Stimulated activated naive CD8-positive, alpha-beta T cell treated with anti-CD3 and anti-CD28 coated beads, Interleukin-15, Interleukin-2, amounts not matched to agents 100 ng/mL and 50 ng/mL, for 24 hours (primary cell): Measurements from ENCODE around the gene UCP2.

ENCODE experiments used
- H3K27ac Mint-ChIP-seq: one replicate; pipeline ENCODE4 v1.8.0; 2021; ENCODE audit warnings: mild to moderate bottlenecking, mixed read lengths
- H3K27me3 Mint-ChIP-seq: one replicate; pipeline ENCODE4 v1.8.0; 2021; ENCODE audit warnings: mixed read lengths
- H3K36me3 Mint-ChIP-seq: one replicate; pipeline ENCODE4 v1.8.0; 2021; ENCODE audit warnings: low read depth, mixed read lengths
- H3K4me1 Mint-ChIP-seq: one replicate; pipeline ENCODE4 v1.8.0; 2021; ENCODE audit warnings: low read depth, mixed read lengths
- H3K4me3 Mint-ChIP-seq: one replicate; pipeline ENCODE4 v1.8.0; 2021; ENCODE audit warnings: mild to moderate bottlenecking, mixed read lengths
- H3K9me3 Mint-ChIP-seq: one replicate; pipeline ENCODE4 v1.8.0; 2021; ENCODE audit warnings: mixed read lengths

UCP2 gene

GRCh38 chr11:74014880-74015279 lies 32.2 kb upstream of the UCP2 start:
- Mint-ChIP-seq H3K4me3 (no peak overlapping the region), H3K36me3 (peaks cover 31% of the 10 kb centered on the region)

GRCh38 chr11:74013141-74013540 lies 30.5 kb upstream of the UCP2 start:
- no peak overlapping the region for H3K4me3 Mint-ChIP-seq
- no peak overlapping the region for H3K27ac Mint-ChIP-seq
- peaks cover 85% of the 10 kb centered on the region for H3K4me1 Mint-ChIP-seq
- H3K9me3 Mint-ChIP-seq: no peaks in the 10 kb centered on the region
- peaks cover 31% of the 10 kb centered on the region for H3K36me3 Mint-ChIP-seq
- H3K27me3 Mint-ChIP-seq: no peaks in the 10 kb centered on the region

More at GRCh38 chr11:74014880-74015279, 32.2 kb upstream of the UCP2 start:
- Mint-ChIP-seq H3K27me3 (no peaks in the 10 kb centered on the region), H3K27ac (no peak overlapping the region), H3K4me1 (peaks cover 69% of the 10 kb centered on the region), H3K9me3 (no peaks in the 10 kb centered on the region)

GRCh38 chr11:74012074-74012809 lies 29.6 kb upstream of the UCP2 start:
- Mint-ChIP-seq H3K36me3 (peaks cover 30% of the 10 kb centered on the region), H3K4me3 (peak overlapping the region; percentile 52), H3K4me1 (peaks cover 91% of the 10 kb centered on the region)

DNA sequence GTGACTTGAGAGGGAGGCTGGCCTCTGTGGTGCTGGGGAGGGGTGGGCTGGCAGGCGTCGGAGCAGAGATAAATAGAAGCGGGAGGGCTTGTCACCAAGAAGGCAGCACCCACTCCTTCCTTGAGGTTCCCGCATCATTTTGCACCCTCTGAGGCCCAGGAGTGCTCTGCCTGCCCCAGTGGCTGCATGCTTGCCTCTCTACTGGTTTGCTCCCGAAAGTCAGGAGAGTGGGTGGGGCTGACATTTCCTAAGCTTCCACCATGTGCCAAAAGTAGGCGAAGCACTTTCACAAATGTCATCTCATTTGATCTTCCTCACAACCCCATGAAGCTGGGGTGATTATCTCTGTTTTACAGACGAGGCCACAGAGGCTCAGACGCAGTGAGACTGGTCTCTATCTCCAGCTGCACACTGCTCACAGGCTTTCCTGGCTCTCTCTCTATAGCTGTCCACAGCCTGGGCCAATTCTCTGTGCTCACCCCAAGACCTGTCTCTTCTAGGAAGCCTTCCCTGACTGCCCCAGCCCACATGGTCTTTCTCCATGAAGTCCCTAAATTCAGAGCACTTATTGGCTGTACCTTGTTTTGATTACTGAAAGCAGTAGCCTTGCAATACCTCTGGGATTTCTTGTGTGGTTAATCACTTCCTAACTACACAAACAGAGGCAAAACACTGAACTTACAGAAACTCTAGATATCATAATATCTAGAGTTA lies 28.9 kb upstream of the UCP2 start:
- Mint-ChIP-seq H3K4me1 (peaks cover 89% of the 10 kb centered on the region), H3K4me3 (peak overlapping the region; percentile 52), H3K36me3 (peaks cover 23% of the 10 kb centered on the region), H3K27ac (peak overlapping the region; percentile 99), H3K9me3 (no peaks in the 10 kb centered on the region), H3K27me3 (no peaks in the 10 kb centered on the region)

More at GRCh38 chr11:74012074-74012809, 29.6 kb upstream of the UCP2 start:
- H3K9me3 Mint-ChIP-seq: no peaks in the 10 kb centered on the region
- peak overlapping the region; percentile 99 for H3K27ac Mint-ChIP-seq
- no peaks in the 10 kb centered on the region for H3K27me3 Mint-ChIP-seq

DNA sequence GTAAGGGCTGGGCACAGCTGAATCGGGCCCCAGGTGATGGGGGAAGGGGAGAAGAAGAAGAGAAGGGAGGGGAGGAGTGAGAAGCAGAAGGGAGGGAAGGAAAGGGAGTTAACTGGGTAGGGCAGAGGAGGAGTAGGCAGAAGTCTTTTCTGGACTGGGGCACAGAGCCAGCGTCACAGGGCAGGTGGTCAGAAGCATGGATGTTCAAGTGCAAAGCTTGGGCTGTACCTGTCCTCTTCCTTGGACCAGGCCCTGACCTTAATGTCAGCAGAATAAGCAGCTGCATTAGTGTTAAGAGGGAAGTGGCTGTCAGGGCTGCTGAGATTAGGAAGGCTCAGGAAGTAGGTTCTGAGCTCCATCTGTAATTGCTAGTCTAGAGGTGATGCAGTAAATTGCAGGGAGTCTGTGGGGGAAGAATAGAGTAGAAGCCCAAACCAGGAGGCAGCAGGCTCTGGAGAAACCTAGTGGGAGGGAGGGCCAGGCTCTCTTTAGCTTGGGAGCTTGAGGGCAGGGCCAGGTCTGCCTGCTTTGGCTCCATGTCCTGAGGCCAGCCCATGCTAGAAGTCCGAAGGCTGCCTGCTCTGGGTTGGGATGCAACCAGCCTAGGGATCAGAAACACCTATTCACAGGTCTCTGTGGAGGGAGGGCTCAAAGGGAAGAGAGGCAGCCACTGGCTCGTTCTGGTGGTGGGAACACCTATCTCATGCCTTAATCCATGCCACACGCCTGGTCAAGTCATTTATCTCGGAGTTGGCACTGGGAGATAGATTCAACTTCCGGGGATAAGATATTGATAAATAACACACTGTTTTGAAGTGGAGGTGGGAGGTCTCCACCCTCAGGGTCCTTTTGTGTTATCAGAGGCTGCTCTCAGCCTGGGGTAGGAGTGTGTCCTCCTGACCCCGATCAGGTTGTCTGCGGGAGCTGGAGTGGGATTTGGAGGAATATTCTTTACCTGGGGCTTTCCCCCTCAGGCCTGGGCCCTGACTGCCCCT lies 28.0 kb upstream of the UCP2 start:
- Mint-ChIP-seq H3K36me3 (peaks cover 16% of the 10 kb centered on the region), H3K4me1 (peaks cover 89% of the 10 kb centered on the region), H3K4me3 (peak overlapping the region; percentile 52), H3K27ac (peak overlapping the region; percentile 99), H3K27me3 (no peaks in the 10 kb centered on the region), H3K9me3 (no peaks in the 10 kb centered on the region)

DNA sequence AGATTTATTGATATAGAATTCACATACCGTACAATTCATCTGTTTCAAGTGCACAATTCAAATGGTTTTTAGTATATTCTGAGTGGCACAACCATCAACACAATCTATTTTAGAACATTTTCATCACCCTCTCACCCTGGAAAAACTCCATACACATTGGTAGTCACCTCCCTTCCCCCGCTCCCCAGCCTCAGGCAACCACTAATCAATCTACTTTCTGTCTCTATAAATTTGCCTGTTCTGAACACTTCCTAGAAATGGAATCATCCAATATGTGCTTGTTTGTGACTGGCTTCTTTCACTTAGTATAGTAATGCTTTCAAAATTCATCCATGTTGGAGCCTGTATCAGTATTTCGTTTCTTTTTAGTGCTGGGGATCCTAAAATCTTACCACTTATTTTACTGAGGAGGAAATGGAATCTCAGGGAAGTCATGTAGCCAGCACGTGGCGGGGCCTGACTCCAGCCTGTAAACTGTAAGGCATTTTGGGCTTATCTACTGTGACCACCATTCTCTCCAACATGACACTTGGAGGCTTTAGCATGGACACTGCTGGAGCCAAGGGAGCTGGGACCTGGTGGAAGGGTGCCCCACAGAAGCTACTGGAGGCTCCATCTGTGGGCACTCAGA lies 27.1 kb upstream of the UCP2 start:
- Mint-ChIP-seq H3K4me3 (peak overlapping the region; percentile 6), H3K27me3 (no peaks in the 10 kb centered on the region), H3K4me1 (peaks cover 89% of the 10 kb centered on the region), H3K36me3 (peaks cover 16% of the 10 kb centered on the region), H3K9me3 (no peaks in the 10 kb centered on the region), H3K27ac (peak overlapping the region; percentile 99)

- Mint-ChIP-seq H3K36me3 (peaks cover 16% of the 10 kb centered on the region), H3K9me3 (no peaks in the 10 kb centered on the region), H3K4me3 (no peak overlapping the region), H3K27me3 (no peaks in the 10 kb centered on the region), H3K27ac (peak overlapping the region; percentile 76), H3K4me1 (peaks cover 91% of the 10 kb centered on the region)
Observed at GRCh38 chr11:74009230-74009547, 26.5 kb upstream of the UCP2 start.

DNA sequence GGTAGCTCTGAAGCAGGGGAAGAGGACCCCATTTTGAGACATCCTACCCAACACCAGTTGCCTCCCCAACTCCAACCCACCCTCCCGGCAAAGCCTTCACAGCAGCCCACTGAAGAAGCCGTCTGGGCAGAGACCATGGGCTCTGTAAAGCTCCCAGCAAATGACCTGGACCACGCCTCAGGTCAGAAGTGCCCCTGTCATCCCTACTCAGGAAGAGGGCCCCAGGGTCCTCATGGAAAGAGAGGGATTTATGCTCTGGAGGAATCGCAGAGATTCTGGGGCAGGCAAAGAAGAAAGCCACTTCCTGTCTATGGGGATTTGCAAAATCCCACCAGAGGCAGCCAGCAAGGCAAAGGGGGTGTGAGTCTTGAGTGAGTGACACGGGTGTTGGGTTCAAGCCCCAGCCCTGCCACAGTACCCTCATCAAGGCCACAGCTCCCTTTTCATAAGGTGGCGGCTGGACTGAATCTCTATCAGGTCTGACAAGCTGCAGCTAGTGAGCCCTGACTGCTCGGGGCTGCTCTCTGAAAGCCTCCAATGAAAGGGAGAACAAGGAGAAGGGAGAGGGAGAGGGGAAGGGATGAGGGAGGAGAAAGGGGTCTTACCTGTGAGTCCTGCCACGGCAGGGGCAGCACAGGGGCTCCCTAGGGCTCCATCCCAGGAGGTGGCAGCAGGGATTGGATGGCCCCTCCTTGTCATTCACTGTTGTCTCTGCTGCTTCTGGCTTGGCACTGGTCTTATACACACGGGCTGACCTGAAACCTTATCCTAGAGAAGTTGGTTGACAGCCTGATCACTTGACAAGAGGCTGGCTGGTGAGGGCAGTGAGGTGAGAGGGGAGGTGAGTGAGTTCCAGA lies 26.0 kb upstream of the UCP2 start, which contains the start of gene UCP3:
UCP3 (minus strand) TSS at position 713 of the 857 bp plus-strand sequence. CDS start 2,043 bp downstream, outside the sequence.
- Mint-ChIP-seq H3K27ac (peak within 1 kb of the TSS; percentile 99), H3K4me1 (peaks cover 93% of the 10 kb centered on the region), H3K36me3 (peaks cover 16% of the 10 kb centered on the region), H3K9me3 (no peaks in the 10 kb centered on the region), H3K4me3 (peak within 1 kb of the TSS; percentile 6), H3K27me3 (no peaks in the 10 kb centered on the region)

DNA sequence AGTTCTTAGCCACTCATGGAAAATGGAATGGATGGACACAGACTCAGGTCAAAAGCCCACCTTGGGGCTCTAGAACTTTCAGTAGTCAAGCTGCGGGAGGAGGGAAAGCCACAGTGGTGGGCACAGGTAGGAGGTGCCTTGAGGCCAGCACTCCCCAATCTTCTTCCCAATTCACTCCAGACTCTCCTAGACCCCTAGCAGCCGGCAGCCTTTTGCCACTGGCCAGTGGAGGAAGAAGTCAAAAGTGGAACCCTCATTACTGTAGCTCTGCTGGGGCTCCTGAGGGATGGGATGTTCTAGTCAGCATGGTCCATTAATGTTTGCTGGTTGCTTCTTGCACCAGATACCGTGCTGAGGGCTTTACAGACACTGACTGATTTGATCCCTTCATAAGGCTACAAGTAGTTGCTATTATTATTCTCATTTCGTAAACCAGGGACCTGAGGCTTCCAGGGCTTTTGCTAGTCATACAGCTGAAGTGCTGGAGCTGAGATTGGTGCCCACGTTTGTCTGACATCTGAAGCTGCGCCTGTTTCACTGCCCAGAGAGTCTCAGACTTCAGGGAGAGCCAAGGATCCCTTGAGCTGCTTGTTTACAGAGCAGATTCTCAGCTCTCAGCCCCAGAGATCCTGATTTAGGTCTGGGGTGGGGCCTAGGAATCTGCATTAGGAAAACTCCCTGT lies 25.2 kb upstream of the UCP2 start:
- Mint-ChIP-seq H3K27me3 (no peaks in the 10 kb centered on the region), H3K4me3 (no peak overlapping the region), H3K27ac (peak overlapping the region; percentile 65)

DNA sequence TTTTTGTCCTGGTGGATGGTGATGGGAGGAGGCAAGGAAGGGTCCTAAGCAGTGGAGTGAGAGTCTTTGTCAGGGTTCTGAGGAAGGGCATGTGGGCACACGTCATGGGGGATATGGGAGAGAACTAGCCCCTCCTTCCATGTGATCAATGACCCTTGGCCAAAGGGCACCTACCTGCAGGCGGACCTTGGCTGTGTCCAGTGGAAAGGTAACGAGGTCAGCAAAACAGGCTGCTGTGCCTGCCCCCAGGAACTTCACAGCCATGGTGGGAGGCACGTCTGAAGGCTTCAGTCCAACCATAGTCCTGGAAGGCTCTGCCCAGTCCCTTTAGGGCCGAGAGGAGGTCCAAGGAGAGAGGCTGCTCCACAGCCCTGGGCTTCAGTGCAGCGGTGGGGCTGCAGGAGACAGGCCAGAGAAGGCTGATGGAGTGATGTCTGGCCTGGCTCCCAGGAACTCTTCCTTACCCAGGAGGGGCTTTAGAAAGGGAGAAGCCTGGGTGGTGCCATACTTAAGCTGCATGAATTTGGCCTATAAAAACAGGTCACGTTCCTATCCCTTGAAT lies 24.2 kb upstream of the UCP2 start:
- Mint-ChIP-seq H3K9me3 (no peaks in the 10 kb centered on the region), H3K4me1 (peaks cover 80% of the 10 kb centered on the region), H3K36me3 (peaks cover 16% of the 10 kb centered on the region), H3K27me3 (no peaks in the 10 kb centered on the region), H3K27ac (peak overlapping the region; percentile 74), H3K4me3 (no peak overlapping the region)

More for the DNA sequence above, 25.2 kb upstream of the UCP2 start:
- Mint-ChIP-seq H3K9me3 (no peaks in the 10 kb centered on the region), H3K4me1 (peaks cover 89% of the 10 kb centered on the region), H3K36me3 (peaks cover 21% of the 10 kb centered on the region)

DNA sequence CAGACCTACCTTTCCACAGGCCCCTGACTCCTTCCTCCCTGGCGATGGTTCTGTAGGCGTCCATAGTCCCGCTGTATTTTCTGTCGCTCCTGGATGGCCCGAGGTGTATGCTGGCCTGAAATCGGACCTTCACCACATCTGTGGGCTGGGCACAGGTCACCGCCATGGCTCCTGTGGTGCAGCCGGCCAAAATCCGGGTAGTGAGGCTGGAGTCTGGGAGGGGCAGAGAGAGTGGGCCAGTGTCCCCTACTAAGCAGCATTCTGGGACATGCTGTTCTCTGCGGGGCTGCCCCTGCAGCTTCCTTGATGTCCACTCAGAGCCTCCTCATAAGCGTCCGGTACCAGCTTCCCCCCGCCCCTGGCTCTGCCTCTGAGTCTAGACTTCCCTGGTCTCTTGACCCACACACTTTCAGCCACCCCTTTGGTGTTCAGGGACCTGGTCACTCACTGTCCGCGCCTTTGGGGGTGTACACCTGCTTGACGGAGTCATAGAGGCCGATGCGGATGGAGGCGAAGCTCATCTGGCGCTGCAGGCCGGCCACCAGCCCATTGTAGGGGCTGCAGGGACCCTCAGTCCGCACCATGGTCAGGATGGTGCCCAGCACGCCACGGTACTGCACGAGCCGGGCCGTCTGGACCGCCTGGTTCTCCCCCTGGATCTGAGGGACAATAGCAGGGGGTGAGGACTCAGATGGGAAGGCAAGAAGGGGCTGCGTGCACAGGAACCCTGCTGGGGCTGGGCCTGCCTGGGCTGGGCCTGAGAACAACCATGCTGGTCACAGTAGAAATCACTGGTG lies 23.3 kb upstream of the UCP2 start:
- H3K27ac Mint-ChIP-seq: peak overlapping the region; percentile 89
- no peaks in the 10 kb centered on the region for H3K9me3 Mint-ChIP-seq
- H3K27me3 Mint-ChIP-seq: no peaks in the 10 kb centered on the region
- H3K4me3 Mint-ChIP-seq: no peak overlapping the region
- peaks cover 11% of the 10 kb centered on the region for H3K36me3 Mint-ChIP-seq
- peaks cover 74% of the 10 kb centered on the region for H3K4me1 Mint-ChIP-seq
